NT2/D1 (cell line): ENCODE results near the gene CHCHD4.
"Not testable (repeated sequence)": the region's sequence is repeated elsewhere in the genome, so short reads cannot be mapped to it uniquely, and the experiment has no call there.

Experiments used
- YY1 ChIP-seq: IDR thresholded peaks from 2 replicates; pipeline ENCODE4 v1.6.1; 2011; ENCODE audit not compliant: insufficient read length, insufficient read depth
- ZNF274 ChIP-seq: IDR thresholded peaks from 2 replicates; pipeline ENCODE4 v1.6.1; 2011; ENCODE audit warnings: mild to moderate bottlenecking, low read depth, low read length

- TF ChIP-seq ZNF274, YY1: not testable (repeated sequence)
Observed at GRCh38 chr3:14120921-14121448, 3.7 kb downstream of the CHCHD4 start.
